WTC11 (cell line): ENCODE results near the gene BABAM2.

Source experiments
- ATF1 ChIP-seq: sonication (generic); formaldehyde crosslinking; IDR thresholded peaks from 2 replicates; pipeline ENCODE4 v1.8.1; 2023; ENCODE audit warnings: mild to moderate bottlenecking, moderate library complexity, missing genetic modification reagents
- CBFB ChIP-seq: sonication (generic); formaldehyde crosslinking; IDR thresholded peaks from 2 replicates; pipeline ENCODE4 v1.8.1; 2022; ENCODE audit warnings: mild to moderate bottlenecking, low read depth, missing genetic modification reagents
- ELF4 ChIP-seq: sonication (generic); formaldehyde crosslinking; IDR thresholded peaks from 2 replicates; pipeline ENCODE4 v1.8.1; 2022; ENCODE audit warnings: low read depth, mild to moderate bottlenecking, moderate library complexity, missing genetic modification reagents
- MYBL2 ChIP-seq: sonication (generic); formaldehyde crosslinking; IDR thresholded peaks from 2 replicates; pipeline ENCODE4 v1.8.1; 2023; ENCODE audit warnings: mild to moderate bottlenecking, moderate library complexity, missing genetic modification reagents
- NFYB ChIP-seq: sonication (generic); formaldehyde crosslinking; conservative IDR thresholded peaks from 2 replicates; pipeline ENCODE4 v1.8.0; 2022; ENCODE audit warnings: low read depth, missing genetic modification reagents
- SOX15 ChIP-seq: fragments of 250-450 bp; sonication (Bioruptor Pico); IDR thresholded peaks from 2 replicates; pipeline ENCODE4 v1.9.0; 2021; ENCODE audit warnings: mild to moderate bottlenecking
- ZNF138 ChIP-seq: sonication (generic); formaldehyde crosslinking; conservative IDR thresholded peaks from 2 replicates; pipeline ENCODE4 v1.8.1; 2022; ENCODE audit warnings: mild to moderate bottlenecking, moderate library complexity, missing genetic modification reagents
- TF ChIP-seq, protein P1 (sequence below): fragments of 200-600 bp; IDR thresholded peaks from 2 replicates; pipeline ENCODE4 v1.8.0; 2022; ENCODE audit warnings: antibody characterized with exemption
- TF ChIP-seq, protein P2 (sequence below): sonication (generic); formaldehyde crosslinking; IDR thresholded peaks from 2 replicates; pipeline ENCODE4 v1.8.1; 2023; ENCODE audit warnings: mild to moderate bottlenecking, missing genetic modification reagents, borderline replicate concordance
- TF ChIP-seq, protein P3 (sequence below): sonication (generic); formaldehyde crosslinking; IDR thresholded peaks from 2 replicates; pipeline ENCODE4 v1.8.1; 2022; ENCODE audit warnings: low read depth, mild to moderate bottlenecking, moderate library complexity, missing genetic modification reagents, borderline replicate concordance
- TF ChIP-seq, protein P4 (sequence below): sonication (generic); formaldehyde crosslinking; IDR thresholded peaks from 2 replicates; pipeline ENCODE4 v1.8.1; 2022; ENCODE audit warnings: missing genetic modification reagents, borderline replicate concordance
- TF ChIP-seq, protein P5 (sequence below): sonication (generic); formaldehyde crosslinking; conservative IDR thresholded peaks from 2 replicates; pipeline ENCODE4 v1.8.1; 2023; ENCODE audit warnings: mild to moderate bottlenecking, low read depth, missing genetic modification reagents, moderate library complexity

DNA sequence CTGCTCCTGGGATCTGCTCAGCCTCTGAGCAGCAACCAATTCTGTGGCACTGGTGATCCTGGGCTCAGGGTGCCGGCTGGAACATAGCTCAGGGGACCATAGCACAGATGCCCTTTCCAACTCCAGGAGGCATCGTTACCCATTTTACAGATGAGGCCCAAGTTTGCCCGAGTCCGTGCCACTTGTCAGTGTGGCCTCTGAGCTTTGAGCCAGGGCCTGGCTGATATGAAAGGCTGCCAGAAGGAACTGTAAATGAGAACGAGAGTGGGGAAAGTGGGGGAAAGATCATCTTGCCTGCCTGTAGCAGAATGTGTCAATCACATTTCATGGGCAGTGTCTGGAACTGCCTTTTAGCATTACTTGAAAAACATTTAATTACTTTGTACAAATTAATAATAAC is 478.8 kb downstream of the BABAM2 start:
- TF ChIP-seq, protein P1, sequence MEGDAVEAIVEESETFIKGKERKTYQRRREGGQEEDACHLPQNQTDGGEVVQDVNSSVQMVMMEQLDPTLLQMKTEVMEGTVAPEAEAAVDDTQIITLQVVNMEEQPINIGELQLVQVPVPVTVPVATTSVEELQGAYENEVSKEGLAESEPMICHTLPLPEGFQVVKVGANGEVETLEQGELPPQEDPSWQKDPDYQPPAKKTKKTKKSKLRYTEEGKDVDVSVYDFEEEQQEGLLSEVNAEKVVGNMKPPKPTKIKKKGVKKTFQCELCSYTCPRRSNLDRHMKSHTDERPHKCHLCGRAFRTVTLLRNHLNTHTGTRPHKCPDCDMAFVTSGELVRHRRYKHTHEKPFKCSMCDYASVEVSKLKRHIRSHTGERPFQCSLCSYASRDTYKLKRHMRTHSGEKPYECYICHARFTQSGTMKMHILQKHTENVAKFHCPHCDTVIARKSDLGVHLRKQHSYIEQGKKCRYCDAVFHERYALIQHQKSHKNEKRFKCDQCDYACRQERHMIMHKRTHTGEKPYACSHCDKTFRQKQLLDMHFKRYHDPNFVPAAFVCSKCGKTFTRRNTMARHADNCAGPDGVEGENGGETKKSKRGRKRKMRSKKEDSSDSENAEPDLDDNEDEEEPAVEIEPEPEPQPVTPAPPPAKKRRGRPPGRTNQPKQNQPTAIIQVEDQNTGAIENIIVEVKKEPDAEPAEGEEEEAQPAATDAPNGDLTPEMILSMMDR: no peak
- TF ChIP-seq NFYB (no peak), ATF1 (CRISPR knock-in tag) (no peak), CBFB (no peak), MYBL2 (CRISPR knock-in tag) (no peak), ELF4 (no peak), SOX15 (CRISPR knock-in tag) (no peak), ZNF138 (CRISPR knock-in tag) (no peak)
- TF ChIP-seq, protein P2, sequence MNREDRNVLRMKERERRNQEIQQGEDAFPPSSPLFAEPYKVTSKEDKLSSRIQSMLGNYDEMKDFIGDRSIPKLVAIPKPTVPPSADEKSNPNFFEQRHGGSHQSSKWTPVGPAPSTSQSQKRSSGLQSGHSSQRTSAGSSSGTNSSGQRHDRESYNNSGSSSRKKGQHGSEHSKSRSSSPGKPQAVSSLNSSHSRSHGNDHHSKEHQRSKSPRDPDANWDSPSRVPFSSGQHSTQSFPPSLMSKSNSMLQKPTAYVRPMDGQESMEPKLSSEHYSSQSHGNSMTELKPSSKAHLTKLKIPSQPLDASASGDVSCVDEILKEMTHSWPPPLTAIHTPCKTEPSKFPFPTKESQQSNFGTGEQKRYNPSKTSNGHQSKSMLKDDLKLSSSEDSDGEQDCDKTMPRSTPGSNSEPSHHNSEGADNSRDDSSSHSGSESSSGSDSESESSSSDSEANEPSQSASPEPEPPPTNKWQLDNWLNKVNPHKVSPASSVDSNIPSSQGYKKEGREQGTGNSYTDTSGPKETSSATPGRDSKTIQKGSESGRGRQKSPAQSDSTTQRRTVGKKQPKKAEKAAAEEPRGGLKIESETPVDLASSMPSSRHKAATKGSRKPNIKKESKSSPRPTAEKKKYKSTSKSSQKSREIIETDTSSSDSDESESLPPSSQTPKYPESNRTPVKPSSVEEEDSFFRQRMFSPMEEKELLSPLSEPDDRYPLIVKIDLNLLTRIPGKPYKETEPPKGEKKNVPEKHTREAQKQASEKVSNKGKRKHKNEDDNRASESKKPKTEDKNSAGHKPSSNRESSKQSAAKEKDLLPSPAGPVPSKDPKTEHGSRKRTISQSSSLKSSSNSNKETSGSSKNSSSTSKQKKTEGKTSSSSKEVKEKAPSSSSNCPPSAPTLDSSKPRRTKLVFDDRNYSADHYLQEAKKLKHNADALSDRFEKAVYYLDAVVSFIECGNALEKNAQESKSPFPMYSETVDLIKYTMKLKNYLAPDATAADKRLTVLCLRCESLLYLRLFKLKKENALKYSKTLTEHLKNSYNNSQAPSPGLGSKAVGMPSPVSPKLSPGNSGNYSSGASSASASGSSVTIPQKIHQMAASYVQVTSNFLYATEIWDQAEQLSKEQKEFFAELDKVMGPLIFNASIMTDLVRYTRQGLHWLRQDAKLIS: no peak
- TF ChIP-seq, protein P3, sequence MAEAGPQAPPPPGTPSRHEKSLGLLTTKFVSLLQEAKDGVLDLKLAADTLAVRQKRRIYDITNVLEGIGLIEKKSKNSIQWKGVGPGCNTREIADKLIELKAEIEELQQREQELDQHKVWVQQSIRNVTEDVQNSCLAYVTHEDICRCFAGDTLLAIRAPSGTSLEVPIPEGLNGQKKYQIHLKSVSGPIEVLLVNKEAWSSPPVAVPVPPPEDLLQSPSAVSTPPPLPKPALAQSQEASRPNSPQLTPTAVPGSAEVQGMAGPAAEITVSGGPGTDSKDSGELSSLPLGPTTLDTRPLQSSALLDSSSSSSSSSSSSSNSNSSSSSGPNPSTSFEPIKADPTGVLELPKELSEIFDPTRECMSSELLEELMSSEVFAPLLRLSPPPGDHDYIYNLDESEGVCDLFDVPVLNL (CRISPR knock-in tag): no peak
- TF ChIP-seq, protein P4, sequence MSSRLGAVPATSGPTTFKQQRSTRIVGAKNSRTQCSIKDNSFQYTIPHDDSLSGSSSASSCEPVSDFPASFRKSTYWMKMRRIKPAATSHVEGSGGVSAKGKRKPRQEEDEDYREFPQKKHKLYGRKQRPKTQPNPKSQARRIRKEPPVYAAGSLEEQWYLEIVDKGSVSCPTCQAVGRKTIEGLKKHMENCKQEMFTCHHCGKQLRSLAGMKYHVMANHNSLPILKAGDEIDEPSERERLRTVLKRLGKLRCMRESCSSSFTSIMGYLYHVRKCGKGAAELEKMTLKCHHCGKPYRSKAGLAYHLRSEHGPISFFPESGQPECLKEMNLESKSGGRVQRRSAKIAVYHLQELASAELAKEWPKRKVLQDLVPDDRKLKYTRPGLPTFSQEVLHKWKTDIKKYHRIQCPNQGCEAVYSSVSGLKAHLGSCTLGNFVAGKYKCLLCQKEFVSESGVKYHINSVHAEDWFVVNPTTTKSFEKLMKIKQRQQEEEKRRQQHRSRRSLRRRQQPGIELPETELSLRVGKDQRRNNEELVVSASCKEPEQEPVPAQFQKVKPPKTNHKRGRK (CRISPR knock-in tag): no peak
- TF ChIP-seq, protein P5, sequence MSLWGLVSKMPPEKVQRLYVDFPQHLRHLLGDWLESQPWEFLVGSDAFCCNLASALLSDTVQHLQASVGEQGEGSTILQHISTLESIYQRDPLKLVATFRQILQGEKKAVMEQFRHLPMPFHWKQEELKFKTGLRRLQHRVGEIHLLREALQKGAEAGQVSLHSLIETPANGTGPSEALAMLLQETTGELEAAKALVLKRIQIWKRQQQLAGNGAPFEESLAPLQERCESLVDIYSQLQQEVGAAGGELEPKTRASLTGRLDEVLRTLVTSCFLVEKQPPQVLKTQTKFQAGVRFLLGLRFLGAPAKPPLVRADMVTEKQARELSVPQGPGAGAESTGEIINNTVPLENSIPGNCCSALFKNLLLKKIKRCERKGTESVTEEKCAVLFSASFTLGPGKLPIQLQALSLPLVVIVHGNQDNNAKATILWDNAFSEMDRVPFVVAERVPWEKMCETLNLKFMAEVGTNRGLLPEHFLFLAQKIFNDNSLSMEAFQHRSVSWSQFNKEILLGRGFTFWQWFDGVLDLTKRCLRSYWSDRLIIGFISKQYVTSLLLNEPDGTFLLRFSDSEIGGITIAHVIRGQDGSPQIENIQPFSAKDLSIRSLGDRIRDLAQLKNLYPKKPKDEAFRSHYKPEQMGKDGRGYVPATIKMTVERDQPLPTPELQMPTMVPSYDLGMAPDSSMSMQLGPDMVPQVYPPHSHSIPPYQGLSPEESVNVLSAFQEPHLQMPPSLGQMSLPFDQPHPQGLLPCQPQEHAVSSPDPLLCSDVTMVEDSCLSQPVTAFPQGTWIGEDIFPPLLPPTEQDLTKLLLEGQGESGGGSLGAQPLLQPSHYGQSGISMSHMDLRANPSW: no peak
